Fibroblast of upper back skin (primary cell): Measurements from ENCODE around the gene PDGFA.
"Not testable (repeated sequence)": the region's sequence is repeated elsewhere in the genome, so short reads cannot be mapped to it uniquely, and the experiment has no call there.

Experiments
- DNase-seq: peaks from one replicate; pipeline ENCODE4 v3.0.0-alpha.2; 2013

PDGFA gene

DNA sequence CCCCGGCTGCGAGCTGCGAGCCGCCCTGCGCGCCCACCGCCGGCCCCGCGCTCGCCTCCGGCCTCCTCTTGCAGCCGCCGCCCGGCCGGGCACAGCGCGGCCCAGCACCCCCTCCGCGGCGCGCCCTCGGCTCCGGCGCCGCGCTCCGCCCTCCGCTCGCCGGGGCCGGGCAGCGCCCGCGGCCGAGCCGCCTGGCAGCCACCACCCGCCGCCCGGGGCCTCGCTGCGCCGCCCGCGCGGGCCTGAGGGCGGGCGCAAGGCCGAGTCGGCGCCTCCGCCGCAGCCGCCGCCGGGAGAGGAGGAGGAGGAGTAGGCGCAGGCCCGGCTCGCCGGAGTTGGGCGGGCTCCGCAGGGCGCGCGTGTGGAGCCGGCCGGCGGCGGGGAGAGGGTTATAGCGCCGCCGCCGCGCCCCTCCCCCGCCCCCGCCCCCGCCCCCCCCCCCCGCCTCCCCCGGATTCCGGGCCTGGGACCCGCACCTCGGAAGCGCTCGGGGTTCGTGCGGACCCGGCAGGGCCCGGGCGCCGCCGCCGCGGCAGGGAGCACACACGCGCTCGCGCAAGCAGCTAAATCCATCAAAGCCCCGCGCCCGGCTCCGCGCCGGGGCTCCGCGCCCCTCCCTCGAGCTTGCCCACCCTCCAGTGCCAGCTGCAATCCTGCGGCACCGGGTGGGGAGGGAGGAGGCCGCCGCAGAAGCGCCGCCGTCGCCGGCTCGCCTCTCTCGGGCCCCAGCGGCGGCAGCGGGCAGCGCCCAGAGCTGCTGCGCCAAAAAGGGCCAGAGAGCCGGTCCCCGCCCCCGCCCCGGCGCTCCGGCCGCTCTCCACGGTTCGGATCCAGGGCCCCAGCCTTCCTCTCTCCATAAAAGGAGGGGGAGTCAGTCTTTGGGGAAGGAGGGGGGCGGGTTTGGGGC lies at the start of gene PDGFA:
Gene PDGFA, minus strand, starts transcription at position 363 of the 907 bp plus-strand sequence. CDS start 845 bp downstream, outside the sequence.
- DNase-seq, result peak; percentile 28

DNA sequence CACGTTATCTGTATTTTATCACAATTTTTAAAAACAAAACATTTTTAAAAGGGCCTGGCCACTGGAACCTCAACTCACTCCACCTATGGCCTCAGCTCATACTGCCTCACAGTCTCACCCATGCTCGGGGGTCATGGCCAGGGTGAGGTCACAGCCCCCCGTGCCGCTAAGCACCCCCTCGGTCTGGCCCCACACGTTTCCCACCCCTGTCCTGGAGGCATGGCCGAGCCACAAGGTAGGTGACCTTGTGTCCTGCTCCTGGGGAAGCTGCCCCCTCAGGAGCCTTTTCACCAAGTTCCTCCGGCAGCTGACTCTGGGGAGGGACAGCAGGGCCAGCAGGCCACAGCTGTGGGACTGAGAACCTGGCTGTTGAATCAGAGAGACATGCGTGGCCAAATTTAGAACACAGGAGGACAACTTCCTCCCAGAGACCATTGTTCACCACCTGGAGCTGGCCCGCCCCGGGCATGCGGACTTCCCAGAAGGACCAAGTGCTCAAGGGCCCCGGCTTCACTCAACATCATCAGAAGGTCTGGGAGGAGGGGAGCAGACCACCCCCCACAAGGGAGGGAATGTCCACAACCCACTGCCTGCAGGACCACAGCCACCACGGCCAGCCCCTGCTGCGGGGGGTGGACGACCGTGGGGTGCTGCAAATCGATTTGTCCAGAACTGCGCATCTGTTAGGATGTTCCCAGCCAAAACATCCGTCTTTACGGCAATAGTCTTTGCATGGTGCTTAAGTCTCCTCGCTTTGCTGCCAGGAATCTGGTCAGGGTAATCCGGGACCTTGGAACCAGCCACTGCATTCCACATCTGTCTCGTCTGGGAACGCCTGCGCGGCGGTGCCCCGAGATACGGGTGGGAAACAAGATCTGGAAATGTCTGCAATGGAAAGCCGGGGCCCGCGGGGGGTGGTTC lies 48.6 kb upstream of the PDGFA start:
- DNase-seq, result peak; percentile 40

GRCh38 chr7:567305-567883 lies 47.7 kb upstream of the PDGFA start:
- no peak for DNase-seq

DNA sequence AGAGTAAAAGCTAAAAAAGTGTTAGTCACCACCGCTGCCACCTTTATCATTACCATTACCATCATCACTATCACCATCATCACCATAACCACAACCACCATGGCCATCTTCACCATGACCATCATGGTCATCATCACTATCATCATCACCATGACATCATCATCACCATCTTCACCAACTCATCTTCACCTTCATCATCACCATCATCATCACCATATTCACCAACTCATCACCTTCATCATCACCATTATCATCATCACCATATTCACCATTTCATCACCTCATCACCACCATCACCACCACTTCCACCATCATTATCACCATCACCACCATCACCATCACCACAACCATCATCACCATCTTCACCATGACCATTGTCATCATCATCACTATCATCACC lies 46.5 kb upstream of the PDGFA start:
- no peak for DNase-seq

DNA sequence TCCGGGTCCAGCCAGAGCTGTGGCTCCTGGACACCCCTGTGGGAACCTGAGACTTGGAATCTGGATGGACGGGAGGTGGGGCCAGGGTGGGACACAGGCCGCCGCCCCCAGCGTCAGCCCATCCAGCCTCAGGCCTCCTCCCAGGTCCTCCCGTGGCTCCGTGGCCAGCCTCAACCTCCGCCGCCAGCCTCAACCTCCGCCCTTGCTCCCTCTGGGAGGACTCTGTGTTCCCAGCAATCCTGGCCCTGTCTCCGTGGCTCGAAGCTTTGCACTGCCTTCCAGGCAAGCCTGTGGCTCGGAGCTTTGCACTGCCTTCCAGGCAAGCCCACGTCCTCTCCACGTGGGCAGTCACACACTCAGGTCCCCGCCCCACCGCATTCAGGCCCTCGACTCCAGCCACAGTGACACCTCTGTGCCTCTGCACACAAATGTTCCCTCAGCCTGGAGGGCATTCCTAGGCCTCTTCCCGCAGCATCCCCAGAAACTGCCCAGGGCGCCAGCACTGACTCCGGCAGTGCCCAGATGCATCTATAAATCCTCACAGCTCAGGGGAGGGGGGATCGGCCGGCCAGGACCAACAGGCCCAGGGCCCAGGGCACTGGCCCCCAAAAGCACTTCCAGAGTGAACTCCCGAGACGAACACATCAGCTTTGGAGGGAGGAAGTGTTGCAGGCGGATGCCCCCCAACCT lies 44.7 kb upstream of the PDGFA start:
- DNase-seq, result no peak

GRCh38 chr7:563629-564170 lies 44.1 kb upstream of the PDGFA start:
- no peak for DNase-seq

DNA sequence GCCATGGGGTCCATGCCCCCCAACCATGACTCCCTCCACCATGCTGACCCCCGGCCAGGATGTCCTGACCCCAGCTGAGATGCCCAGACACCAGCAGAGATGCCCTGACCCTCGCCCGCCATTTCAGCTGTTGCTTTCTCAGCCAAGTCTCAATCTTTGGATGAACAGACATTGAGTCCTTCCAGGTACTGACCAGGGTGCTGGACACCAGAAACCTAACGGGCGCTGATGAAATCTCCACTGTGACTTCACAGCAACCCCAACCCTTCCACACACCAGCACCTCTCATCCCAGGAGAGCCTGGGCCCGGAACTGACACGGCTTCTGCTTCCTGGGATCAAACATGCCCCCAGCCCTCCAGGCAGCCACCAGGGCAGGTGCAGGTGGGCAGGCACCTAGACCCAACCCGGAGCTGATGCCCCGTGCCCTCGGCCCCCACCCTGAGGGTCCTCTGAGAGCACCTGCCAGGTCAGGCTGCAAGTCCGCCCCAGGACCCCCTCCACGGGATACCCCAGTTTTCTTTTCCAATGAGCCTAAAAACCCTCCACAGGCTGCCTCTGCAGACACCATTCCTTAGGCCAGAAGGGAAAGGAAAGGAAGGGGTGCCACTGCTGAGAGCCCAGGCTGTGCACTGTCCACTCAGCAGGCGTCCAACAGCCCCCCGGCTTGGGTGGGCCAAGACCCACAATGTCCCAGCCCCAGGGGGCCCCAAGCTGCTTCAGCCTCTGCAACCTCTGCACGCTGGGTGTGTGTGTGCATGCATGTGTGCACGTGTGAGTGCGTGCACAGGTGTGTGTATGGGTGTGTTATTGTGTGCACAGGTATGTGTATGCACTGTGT lies 43.4 kb upstream of the PDGFA start:
- no peak for DNase-seq

DNA sequence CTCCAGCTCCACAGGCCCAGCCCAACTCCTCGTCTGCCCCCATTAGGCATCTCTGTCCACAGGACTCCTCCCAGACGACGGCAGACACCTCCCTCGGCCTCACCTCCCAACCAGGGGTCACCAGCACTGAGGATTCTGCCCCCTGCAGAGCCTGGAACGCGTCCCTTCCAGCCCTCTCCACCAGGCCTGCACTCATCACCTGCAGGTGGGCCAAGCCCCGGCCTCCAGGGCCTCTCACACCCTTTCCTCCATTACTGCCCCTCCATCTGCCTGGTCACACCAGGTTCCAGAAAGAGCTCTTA lies 42.7 kb upstream of the PDGFA start:
- no peak for DNase-seq

DNA sequence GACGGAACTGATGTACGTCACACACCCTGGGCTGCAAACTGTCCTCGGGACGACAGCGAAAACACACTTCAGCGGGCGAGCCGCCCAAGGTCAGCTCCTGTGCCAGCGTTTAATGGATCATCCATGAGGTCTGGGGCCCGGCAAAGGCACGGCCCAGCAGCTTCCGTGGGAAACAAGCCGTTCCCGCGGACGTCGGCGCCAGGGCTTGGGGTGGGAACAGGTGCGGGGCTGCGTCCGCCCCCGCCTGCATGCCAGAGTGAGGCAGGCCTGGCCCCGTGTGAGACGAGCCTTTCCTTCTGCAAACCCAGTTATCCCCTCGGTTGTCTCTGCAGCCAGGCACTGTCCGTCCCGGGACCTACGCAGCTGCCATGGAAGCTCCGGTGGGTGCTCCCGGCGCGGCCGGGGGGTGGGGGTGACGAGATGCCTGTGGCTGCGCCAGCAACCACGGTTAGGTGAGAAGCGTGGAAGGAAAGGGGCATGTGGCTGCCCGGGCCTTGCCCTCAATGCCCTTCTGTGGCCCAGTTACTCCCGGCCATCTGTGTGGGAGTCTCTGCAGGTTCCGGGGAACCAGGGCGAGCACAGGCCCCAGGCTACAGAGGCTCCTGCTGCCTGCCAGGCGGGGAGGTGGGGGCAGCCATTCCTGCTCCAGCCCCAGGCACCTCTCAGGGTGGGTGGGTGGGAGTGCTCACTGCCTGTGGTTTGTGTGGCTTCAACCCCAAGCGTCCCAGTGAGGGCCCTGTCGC lies 42.2 kb upstream of the PDGFA start:
- no peak for DNase-seq

DNA sequence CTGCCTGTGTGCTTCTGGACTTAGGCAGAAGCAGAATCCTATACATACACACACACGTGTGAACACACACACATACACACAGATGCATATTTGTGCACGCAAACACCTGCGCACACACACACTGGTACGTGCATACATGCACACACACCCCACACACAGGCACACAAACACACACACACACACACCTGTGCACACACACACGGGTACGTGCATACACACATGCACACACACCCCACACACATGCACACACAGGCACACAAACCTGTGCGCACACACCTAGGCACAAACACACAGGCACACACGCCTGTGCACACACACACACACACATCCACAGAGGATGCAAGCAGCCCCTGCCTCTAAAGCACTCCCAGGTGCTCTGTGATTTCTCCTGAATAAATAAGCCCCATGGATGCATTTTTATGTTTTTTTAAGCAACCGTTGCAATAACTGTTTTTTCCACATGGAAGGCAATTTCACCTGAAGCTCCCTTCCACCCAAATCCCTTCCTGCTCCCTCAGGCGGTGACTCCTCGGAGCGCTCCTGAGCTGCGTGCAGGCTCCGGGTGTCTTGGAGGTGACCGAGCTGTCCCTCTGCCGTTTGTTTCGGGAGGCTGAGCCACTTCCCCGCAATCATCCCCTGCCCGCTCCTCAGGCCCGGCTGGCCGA lies 41.5 kb upstream of the PDGFA start:
- DNase-seq, result no peak

DNA sequence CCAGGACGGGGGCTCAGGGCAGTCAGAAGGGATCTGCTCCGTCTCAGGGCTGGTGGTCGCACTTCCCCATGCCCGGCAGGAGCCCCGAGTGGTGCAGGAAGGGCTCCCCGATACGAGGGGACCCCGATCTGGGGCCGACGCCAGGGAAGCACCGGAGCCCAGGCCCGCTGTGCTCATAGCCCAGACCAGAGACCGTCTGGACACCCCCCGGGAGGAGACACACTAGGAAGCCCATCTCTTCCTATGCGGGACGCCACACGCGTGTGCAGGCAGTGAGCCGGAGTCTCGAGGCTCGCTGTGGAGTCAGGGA lies 39.7 kb upstream of the PDGFA start:
- DNase-seq, result no peak

- no peak for DNase-seq
These were observed 37.9 kb upstream of the PDGFA start for GRCh38 chr7:557558-557881.

DNA sequence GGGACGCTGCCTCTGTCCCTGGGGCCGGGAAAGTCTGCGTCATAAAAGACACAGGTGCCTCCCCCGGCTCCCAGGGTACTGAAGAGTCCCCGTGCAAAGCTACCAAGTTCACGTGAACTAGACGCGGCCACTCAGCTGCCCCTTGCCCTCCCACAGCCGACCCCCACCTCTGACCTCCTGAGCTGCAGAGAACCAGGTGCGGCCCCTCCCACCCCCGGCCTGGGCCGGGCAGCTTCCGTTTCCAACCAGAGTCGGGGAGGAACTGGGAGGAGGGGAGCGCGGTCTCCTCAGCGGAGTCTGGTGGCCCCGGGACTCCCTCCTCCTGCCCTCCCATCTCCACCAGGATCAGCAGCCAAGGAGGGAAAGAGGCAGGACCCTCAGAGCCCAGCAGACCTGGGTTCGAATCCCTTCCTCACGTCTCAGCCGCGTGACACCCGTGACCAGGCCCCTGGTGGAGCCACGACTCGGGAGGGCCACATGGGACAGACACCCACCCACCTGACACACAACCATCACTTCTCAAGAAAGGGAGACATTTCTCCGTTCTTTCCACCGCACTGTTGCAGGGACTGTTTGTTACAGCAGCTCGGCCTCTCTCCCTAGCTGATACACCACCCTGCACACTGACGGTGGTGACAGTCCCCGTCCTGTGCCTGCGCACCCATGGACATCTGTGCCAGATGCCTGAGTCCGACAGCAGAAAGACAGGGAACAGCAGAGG lies 37.4 kb upstream of the PDGFA start:
- no peak for DNase-seq

DNA sequence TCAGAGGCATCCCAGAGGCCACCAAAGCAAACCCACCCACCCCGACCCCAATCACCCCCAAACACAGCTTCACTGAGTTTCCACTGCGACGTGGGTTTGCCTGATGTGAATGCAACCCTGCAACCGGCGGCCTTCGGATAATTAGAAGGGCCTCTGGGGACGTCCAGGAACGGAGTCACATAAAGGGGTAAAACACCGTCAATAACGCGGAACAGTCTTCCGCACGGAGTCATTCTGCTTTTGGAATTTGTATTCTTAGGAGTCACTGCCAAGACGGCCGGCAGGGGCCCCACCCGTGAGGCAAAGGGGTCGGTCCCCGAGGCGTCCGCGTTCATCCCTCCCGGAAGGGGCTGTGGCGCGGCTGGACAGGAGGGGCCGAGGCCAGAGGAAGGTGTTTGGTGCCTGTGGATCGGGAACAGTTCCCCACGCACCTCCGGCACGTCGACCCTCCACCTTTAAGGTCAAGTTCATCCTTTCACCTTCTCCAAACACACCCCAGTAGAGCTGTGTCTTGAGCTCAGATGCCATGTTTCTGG lies 36.7 kb upstream of the PDGFA start:
- no peak for DNase-seq

DNA sequence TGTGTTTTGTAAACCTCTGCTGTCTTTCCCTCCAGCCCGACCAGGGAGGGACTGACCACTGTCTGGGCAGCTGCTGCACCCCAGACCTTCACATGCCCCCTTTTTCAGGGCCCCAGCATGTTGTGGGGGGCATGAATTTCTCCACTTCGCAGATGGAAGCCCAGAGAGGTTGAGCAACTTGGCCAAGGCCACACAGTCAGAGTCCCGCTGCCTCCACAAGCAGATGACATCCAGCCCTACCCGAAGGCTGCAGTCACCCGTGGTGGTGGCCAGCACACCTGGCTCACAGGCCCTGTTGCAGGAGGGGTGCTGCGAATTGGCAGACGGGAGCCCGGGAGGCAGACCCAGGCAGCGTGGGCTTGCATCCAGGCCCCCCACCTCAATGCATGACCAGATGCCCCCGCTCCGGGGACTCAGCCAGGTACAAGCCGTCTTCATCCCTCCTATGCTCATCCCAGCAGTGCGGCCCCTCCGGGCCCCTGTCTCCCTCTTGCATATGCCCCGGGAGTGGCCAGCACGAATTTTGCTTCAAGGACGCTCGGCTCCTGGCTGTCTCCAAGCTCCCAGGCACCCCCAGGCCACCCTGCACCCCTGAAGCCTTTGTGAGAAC lies 36.0 kb upstream of the PDGFA start:
- DNase-seq, result no peak

GRCh38 chr7:553636-554111 lies 34.0 kb upstream of the PDGFA start:
- no peak for DNase-seq

DNA sequence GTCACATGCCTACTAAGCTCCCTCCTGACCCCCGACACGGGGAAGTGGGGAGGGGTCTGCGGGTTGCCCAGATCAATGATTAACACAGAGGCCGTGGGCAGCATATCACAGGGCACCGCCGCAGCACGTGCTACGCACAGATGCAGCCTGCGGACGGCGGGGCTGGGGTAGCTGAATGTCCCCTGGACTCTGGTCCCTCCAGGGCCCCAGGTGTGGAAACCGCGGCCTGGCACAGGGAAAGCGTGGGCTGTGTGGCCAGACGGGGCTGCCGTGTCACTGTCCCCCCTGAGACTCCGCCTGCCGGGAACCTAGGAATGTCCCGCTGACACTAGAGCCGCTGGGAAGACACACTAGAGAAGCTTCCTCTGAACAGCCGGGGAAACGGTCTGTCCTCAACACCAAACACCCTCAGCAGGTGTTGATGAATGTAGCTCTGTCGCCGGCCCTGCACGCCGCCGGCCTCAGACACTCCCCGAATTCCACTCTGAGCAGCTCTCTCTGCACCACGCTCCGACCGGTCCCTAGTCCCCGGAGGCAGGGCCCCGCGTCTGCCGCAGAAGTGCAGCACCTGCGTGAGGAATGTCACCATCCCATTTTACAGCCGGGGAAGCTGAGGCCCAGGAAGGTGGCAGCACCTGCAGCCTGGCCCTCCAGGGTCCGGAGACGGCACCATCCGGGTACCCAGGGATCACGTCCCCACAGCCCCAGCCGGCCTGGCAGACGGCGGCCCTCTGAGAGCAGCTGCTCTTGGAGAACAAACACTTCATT lies 33.4 kb upstream of the PDGFA start:
- DNase-seq, result no peak

DNA sequence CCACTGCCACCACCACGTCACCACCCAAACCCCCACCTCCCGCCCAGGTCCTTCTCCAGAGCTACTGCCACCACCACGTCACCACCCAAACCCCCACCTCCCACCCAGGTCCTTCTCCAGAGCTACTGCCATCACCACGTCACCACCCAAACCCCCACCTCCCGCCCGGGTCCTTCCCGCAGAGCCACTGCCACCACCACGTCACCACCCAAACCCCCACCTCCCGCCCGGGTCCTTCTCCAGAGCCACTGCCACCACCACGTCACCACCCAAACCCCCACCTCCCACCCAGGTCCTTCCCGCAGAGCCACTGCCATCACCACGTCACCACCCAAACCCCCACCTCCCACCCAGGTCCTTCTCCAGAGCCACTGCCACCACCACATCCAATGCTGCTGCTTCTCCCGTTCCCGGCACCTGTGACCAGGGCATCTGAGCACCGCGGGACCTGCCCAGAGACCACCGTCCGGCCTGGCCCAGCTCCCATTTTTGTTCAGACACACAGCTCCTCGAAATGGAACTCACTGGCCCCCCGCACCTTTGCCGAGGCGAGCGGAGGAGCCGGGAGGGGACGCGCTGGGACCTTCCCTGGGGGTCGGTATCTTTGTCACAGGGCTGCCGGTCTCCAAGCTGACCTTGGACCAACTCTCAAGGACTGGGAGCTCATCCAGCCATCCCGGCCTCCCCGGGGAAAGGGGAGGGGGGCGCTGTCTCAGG lies 32.7 kb upstream of the PDGFA start:
- DNase-seq, result not testable (repeated sequence)
